ENCODE results near the gene ARFIP2.

The ARFIP2 gene

DNA sequence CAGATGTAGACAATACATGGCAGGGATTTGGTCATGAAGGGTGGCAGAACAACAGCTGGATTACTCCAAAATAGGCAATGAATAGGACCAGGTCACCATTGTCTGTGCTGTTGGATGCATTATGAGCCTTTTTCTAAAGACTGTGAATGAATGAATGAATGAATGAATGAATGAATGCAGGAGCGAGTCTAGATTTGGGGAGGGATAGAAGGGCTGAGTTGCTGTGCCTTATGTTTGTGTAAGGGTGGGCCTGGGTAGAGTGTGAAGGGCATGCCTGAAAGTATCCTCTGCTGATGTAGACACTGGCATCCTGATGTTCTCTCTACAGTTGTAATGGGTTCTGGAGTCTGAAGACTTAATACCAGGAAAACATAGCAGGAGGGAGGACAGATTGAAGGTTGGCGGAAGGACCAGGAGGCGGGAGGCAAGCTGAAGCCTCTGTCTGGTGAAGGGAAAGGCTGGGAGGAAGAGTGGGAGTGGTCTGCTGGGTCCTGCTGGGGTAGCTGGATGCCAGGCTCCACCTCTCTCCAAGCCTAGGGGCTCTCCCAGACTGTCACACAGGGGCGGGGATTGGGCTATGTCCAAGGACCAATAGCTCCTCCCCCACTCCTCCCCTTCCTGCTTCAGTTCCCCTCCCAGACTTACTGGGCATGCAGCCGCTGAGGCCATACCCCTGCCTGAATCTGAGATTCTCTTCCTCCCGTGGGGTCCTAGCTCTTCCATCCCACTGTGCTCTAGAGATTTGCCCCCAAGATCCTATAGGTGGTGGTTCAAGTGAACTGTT is 12.2 kb downstream of the ARFIP2 start:
- Histone ChIP-seq H2BK12ac (ENCODE audit: low read length in 2 of 2) (no peak overlapping the region), H2BK5ac (ENCODE audit: low read depth, low read length, poor library complexity, severe bottlenecking) (no peak overlapping the region), H3K9me3 (ENCODE audit: control insufficient read depth, low read length) (no peaks in the 10 kb centered on the region), H2BK120ac (ENCODE audit: low read depth, low read length) (no peak overlapping the region), H3K4me2 (ENCODE audit: low read length, poor library complexity, severe bottlenecking) (no peak overlapping the region), H3K9ac (ENCODE audit: low read length) (no peak overlapping the region), H3K14ac (ENCODE audit: low read length in 2 of 2) (no peak overlapping the region), H3K79me1 (replicated peaks; ENCODE audit: low read length, poor library complexity, severe bottlenecking) (peaks cover 30% of the 10 kb centered on the region), H3K23ac (ENCODE audit: low read length in 2 of 2) (no peak overlapping the region), H3K4ac (ENCODE audit: low read depth in 1 of 2, low read length in 2 of 2) (no peak overlapping the region), H2AFZ (ENCODE audit: low read depth, low read length) (no peak overlapping the region), H3K36me3 (ENCODE audit: control insufficient read depth in 1 of 2, insufficient read depth in 2 of 2, low read depth in 1 of 2, low read length in 2 of 2) (peaks cover 11 to 39% of the 10 kb centered on the region in 2 experiments), H3K18ac (ENCODE audit: low read depth in 1 of 2, low read length in 2 of 2) (peak overlapping the region in 1 of 2 experiments; percentile 37), H3K27me3 (ENCODE audit: control insufficient read depth in 1 of 2, insufficient read depth in 1 of 2, low read length in 2 of 2) (no peaks in the 10 kb centered on the region), H2AK5ac (ENCODE audit: low read length, severe bottlenecking) (no peak overlapping the region), H4K91ac (ENCODE audit: low read length) (no peak overlapping the region), H3K4me1 (ENCODE audit: control insufficient read depth, insufficient read depth, low read depth, low read length) (peaks cover 8% of the 10 kb centered on the region), H4K8ac (ENCODE audit: low read length) (peak overlapping the region; percentile 4), H3K4me3 (ENCODE audit: insufficient read depth in 1 of 2, low read depth in 1 of 2, low read length in 2 of 2) (no peak overlapping the region), H3K27ac (ENCODE audit: low read length, poor library complexity, severe bottlenecking) (peak overlapping the region; percentile 13), H2BK15ac (ENCODE audit: low read depth, poor library complexity, severe bottlenecking) (no peak overlapping the region)
- DNase-seq: peak; percentile 96
- 26% methylated on average over 6 of the region's 6 CpGs for WGBS

GRCh38 chr11:6459099-6459450 is 22.1 kb downstream of the ARFIP2 start:
- H4K8ac ChIP-seq (ENCODE audit: low read length): no peak overlapping the region
- peaks cover 3% of the 10 kb centered on the region for H3K79me1 ChIP-seq (replicated peaks; ENCODE audit: low read length, poor library complexity, severe bottlenecking)
- H3K4ac ChIP-seq (ENCODE audit: low read depth in 1 of 2, low read length in 2 of 2): no peak overlapping the region
- DNase-seq: no peak
- no peak overlapping the region for H3K4me3 ChIP-seq (ENCODE audit: insufficient read depth in 1 of 2, low read depth in 1 of 2, low read length in 2 of 2)
- H3K14ac ChIP-seq (ENCODE audit: low read length in 2 of 2): no peak overlapping the region
- H2AK5ac ChIP-seq (ENCODE audit: low read length, severe bottlenecking): no peak overlapping the region
- no peaks in the 10 kb centered on the region for H3K9me3 ChIP-seq (ENCODE audit: control insufficient read depth, low read length)
- H2BK120ac ChIP-seq (ENCODE audit: low read depth, low read length): no peak overlapping the region
- no peak overlapping the region for H2BK5ac ChIP-seq (ENCODE audit: low read depth, low read length, poor library complexity, severe bottlenecking)
- no peak overlapping the region for H3K27ac ChIP-seq (ENCODE audit: low read length, poor library complexity, severe bottlenecking)
- no peaks in the 10 kb centered on the region for H3K4me1 ChIP-seq (ENCODE audit: control insufficient read depth, insufficient read depth, low read depth, low read length)
- no peak overlapping the region for H4K91ac ChIP-seq (ENCODE audit: low read length)
- H3K9ac ChIP-seq (ENCODE audit: low read length): no peak overlapping the region
- no peak overlapping the region for H2BK15ac ChIP-seq (ENCODE audit: low read depth, poor library complexity, severe bottlenecking)
- H2AFZ ChIP-seq (ENCODE audit: low read depth, low read length): no peak overlapping the region
- H2BK12ac ChIP-seq (ENCODE audit: low read length in 2 of 2): no peak overlapping the region
- H3K36me3 ChIP-seq (ENCODE audit: control insufficient read depth in 1 of 2, insufficient read depth in 2 of 2, low read depth in 1 of 2, low read length in 2 of 2): peaks cover 51 to 92% of the 10 kb centered on the region in 2 experiments
- H3K18ac ChIP-seq (ENCODE audit: low read depth in 1 of 2, low read length in 2 of 2): no peak overlapping the region
- H3K23ac ChIP-seq (ENCODE audit: low read length in 2 of 2): no peak overlapping the region
- no peaks in the 10 kb centered on the region for H3K27me3 ChIP-seq (ENCODE audit: control insufficient read depth in 1 of 2, insufficient read depth in 1 of 2, low read length in 2 of 2)
- no peak overlapping the region for H3K4me2 ChIP-seq (ENCODE audit: low read length, poor library complexity, severe bottlenecking)
- 91% methylated on average over 1 of the region's 1 CpG for WGBS

- H3K23ac ChIP-seq (ENCODE audit: low read length in 2 of 2): no peak overlapping the region
These were observed 22.6 kb downstream of the ARFIP2 start for GRCh38 chr11:6458352-6459098.

DNA sequence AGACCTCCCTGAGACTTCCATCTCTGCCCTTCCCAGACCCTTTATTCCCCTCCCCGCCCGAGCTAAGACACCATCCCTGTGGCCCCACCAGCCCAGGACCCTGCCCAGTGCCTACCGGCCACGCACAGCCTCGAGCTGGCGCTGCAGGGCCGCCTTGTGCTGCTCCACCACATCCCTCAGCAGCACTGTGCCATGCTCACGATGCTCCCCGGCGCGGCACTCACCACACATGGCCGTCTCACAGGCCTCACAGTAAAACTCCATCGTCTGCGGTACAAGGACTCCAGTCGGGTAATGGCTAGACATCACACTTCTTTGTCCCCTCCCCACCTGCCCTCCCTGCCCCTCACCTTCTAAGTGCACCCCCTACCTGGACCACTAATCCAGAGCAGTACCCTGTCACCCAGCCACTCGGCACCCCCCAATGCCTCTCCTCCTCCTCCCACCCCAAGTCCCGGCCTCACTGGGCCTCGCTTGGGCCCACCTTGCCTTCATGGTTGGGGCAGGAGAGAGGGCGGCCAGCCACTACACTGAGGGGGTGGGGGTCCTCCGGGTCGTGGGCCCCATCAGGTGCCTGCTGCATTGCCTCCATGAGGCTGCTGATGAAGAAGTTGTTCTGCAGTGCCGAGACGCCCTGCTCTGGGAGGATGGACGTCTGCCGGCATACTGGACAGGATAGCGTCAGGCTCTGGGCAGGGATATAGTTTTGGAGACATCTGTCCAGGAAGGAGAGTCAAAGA is 23.4 kb downstream of the ARFIP2 start:
- H3K18ac ChIP-seq (ENCODE audit: low read depth in 1 of 2, low read length in 2 of 2): no peak overlapping the region
- H3K4me1 ChIP-seq (ENCODE audit: control insufficient read depth, insufficient read depth, low read depth, low read length): no peaks in the 10 kb centered on the region
- no peak overlapping the region for H3K4ac ChIP-seq (ENCODE audit: low read depth in 1 of 2, low read length in 2 of 2)
- H3K27ac ChIP-seq (ENCODE audit: low read length, poor library complexity, severe bottlenecking): no peak overlapping the region
- no peak overlapping the region for H2BK15ac ChIP-seq (ENCODE audit: low read depth, poor library complexity, severe bottlenecking)
- WGBS: 94% methylated on average over 26 of the region's 26 CpGs
- H2AFZ ChIP-seq (ENCODE audit: low read depth, low read length): no peak overlapping the region
- no peak overlapping the region for H2BK12ac ChIP-seq (ENCODE audit: low read length in 2 of 2)
- H4K8ac ChIP-seq (ENCODE audit: low read length): no peak overlapping the region
- no peak overlapping the region for H2BK120ac ChIP-seq (ENCODE audit: low read depth, low read length)
- no peak overlapping the region for H3K23ac ChIP-seq (ENCODE audit: low read length in 2 of 2)
- H3K14ac ChIP-seq (ENCODE audit: low read length in 2 of 2): no peak overlapping the region
- H3K27me3 ChIP-seq (ENCODE audit: control insufficient read depth in 1 of 2, insufficient read depth in 1 of 2, low read length in 2 of 2): no peaks in the 10 kb centered on the region
- H3K79me1 ChIP-seq (replicated peaks; ENCODE audit: low read length, poor library complexity, severe bottlenecking): peaks cover 1% of the 10 kb centered on the region
- no peak overlapping the region for H4K91ac ChIP-seq (ENCODE audit: low read length)
- no peak overlapping the region for H3K9ac ChIP-seq (ENCODE audit: low read length)
- no peak overlapping the region for H2BK5ac ChIP-seq (ENCODE audit: low read depth, low read length, poor library complexity, severe bottlenecking)
- no peak overlapping the region for H3K4me3 ChIP-seq (ENCODE audit: insufficient read depth in 1 of 2, low read depth in 1 of 2, low read length in 2 of 2)
- H3K36me3 ChIP-seq (ENCODE audit: control insufficient read depth in 1 of 2, insufficient read depth in 2 of 2, low read depth in 1 of 2, low read length in 2 of 2): peaks cover 44 to 94% of the 10 kb centered on the region in 2 experiments
- H3K4me2 ChIP-seq (ENCODE audit: low read length, poor library complexity, severe bottlenecking): no peak overlapping the region
- no peak for DNase-seq
- no peak overlapping the region for H2AK5ac ChIP-seq (ENCODE audit: low read length, severe bottlenecking)
- H3K9me3 ChIP-seq (ENCODE audit: control insufficient read depth, low read length): no peaks in the 10 kb centered on the region

More at GRCh38 chr11:6458352-6459098, 22.6 kb downstream of the ARFIP2 start:
- Histone ChIP-seq H3K14ac (ENCODE audit: low read length in 2 of 2) (no peak overlapping the region), H2AK5ac (ENCODE audit: low read length, severe bottlenecking) (no peak overlapping the region), H2BK12ac (ENCODE audit: low read length in 2 of 2) (no peak overlapping the region), H3K36me3 (ENCODE audit: control insufficient read depth in 1 of 2, insufficient read depth in 2 of 2, low read depth in 1 of 2, low read length in 2 of 2) (peaks cover 48 to 91% of the 10 kb centered on the region in 2 experiments), H3K4me2 (ENCODE audit: low read length, poor library complexity, severe bottlenecking) (no peak overlapping the region), H3K9me3 (ENCODE audit: control insufficient read depth, low read length) (no peaks in the 10 kb centered on the region), H2BK5ac (ENCODE audit: low read depth, low read length, poor library complexity, severe bottlenecking) (no peak overlapping the region), H3K4ac (ENCODE audit: low read depth in 1 of 2, low read length in 2 of 2) (no peak overlapping the region), H4K8ac (ENCODE audit: low read length) (no peak overlapping the region), H3K79me1 (replicated peaks; ENCODE audit: low read length, poor library complexity, severe bottlenecking) (peaks cover 3% of the 10 kb centered on the region), H3K27ac (ENCODE audit: low read length, poor library complexity, severe bottlenecking) (no peak overlapping the region), H3K27me3 (ENCODE audit: control insufficient read depth in 1 of 2, insufficient read depth in 1 of 2, low read length in 2 of 2) (no peaks in the 10 kb centered on the region), H3K4me3 (ENCODE audit: insufficient read depth in 1 of 2, low read depth in 1 of 2, low read length in 2 of 2) (no peak overlapping the region), H2BK120ac (ENCODE audit: low read depth, low read length) (no peak overlapping the region), H3K9ac (ENCODE audit: low read length) (no peak overlapping the region), H2AFZ (ENCODE audit: low read depth, low read length) (no peak overlapping the region), H4K91ac (ENCODE audit: low read length) (no peak overlapping the region), H3K18ac (ENCODE audit: low read depth in 1 of 2, low read length in 2 of 2) (no peak overlapping the region), H3K4me1 (ENCODE audit: control insufficient read depth, insufficient read depth, low read depth, low read length) (no peaks in the 10 kb centered on the region), H2BK15ac (ENCODE audit: low read depth, poor library complexity, severe bottlenecking) (no peak overlapping the region)
- DNase-seq: no peak
- WGBS: 90% methylated on average over 2 of the region's 2 CpGs
